GM18519 (cell line): ENCODE data around the gene TEKT5.

Experiments
- ATAC-seq: cut with Tn5 transposase; IDR thresholded peaks from one replicate; pipeline ENCODE4 v1.9.1; 2021; ENCODE audit warnings: mild to moderate bottlenecking, moderate library complexity; ENCODE audit not compliant: unreplicated experiment, low FRiP score

TEKT5 gene

DNA sequence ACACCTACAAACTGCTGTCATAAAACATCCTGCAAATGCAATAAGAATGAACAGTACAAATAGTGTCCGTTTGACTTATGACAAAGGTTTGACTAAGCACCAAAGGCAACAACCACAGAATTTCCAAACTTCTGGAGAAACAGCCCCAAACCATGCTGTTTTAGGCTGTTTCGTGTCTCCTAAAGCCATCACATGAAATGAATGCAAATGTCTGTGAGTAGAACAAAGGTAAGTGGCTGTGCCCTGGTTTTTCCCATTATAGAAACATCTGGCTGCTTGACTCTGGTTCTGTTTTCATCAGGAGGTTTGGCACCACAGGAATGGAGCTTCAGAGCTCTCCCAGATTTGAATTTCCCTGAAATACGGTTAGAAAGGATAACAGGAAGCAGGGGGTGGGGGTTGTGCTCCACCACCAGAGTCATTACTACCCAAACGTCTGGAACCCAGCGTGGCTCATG lies 109.7 kb downstream of the TEKT5 start:
- no peak for ATAC-seq

DNA sequence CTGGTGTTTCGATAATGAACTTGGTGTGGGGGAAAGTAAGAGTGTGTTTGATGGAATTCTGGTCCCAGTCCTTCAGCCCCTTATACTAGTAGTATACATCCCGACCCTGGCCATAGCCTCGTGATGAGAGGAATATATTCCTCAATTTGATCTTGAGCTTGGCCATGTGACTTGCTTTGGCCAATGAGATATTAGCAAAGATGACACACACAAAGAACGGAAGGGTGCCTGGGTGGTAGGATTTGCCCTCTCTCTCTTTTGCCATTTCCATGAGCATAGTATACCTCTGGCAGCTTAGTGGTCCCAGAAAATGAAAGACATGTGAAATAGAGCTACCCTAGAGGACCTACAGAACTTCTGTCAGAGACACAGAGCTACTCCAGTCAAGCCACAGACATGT lies 111.5 kb downstream of the TEKT5 start:
- no peak for ATAC-seq

DNA sequence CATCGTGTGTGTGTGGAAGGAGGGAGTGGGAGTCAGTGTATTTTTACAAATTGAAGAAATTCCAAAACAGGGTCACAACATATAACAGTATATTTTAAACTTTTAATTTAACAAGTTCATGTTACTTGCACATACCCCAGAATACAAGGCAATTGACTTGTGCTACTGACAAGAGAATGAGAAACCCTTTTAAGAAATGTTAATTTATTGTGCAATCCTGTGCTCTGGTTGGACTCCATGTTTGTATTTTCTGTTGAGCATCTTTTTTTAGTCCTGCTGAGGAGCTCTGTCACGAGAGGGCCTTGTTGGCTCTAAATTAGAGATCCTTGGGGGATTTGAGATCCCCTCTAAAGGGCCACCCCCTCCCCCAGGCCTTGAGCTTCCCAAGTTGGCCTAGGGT lies 113.2 kb downstream of the TEKT5 start:
- ATAC-seq: no peak

DNA sequence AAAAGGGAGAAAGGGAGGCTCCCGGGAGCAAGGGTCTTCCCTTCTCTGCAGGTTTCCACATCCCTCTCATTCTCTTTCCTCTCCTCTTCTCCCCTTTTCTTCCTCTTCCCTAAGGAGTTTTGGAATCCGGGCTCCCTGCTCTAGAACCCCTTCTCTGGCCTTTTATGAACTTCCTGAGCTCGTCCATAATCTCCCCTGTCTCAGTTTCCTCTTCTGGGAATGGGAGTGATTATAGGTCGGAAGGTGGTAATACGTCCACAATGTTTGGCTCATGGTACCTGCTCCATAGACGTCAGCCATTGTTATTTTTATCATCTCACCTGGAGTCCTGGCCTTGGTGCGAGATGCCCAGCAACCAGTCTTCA lies 113.9 kb downstream of the TEKT5 start:
- no peak for ATAC-seq

DNA sequence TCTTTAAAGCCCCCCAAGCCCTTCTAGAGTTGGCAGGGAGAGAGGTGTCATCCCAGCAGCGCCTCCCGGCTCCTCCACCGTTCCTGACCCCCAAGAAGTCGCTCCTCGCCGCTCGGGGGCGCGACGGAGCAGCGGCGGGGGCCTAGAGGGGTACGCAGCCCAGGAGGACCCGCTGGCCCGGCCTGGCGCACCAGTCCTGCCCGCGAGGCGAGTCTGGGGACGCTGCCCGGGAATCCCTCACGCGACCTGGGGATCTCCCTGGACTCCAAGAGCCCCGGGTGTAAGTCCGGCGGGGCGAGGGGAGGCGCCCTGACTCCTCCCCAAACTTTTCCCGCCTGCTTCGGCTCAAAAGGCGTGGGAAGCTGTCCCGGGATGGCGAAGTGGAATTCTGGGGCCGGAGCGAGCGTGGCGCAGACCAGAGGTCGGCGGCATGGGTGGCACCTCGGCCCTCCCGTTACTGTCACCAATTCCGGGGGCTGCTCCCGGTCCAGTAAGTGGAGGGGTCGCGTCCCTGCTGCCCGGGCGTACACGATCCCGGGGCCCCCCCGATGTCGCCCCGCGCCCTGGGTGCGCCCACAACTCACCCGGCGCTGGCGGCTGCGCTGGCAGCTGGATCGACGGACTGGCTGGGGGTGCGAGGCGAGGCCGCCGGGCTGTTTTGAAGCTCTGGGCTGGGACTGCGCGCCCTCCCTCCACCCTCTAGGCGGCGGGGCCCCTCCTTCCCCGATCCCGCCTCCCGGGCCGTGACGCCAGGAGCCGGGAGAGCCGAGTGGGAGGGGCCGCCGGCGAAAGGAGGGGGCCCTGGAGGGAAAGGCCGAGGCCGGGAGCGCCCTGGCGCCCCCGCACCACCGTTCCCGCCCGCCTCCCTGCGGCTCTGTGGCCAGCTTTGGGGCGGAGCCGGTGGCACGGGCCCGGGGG lies 114.5 kb downstream of the TEKT5 start, which contains the start of gene EMP2:
TSS of gene EMP2 (minus strand) at position 634 of the 918 bp plus-strand sequence. CDS start 32,981 bp downstream, outside the sequence.
- no peak for ATAC-seq

DNA sequence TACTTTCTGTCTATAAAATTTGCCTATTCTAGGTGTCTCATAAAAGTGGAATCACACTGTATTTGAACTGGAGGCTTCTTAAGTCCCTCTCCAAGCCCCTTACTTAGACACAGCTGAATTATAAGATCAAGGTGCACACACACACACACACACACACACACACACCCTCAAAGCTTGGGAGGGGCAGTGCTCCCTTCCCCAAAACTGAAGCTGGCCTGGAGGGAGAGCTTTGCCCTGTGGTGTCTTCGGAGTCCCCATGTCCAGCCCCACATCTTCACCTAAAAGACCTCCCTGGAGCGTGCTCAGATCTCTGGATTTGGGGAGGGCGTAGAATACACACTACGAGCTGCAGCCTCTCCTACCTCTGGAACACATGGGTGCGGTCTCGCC lies 115.2 kb downstream of the TEKT5 start:
- no peak for ATAC-seq

DNA sequence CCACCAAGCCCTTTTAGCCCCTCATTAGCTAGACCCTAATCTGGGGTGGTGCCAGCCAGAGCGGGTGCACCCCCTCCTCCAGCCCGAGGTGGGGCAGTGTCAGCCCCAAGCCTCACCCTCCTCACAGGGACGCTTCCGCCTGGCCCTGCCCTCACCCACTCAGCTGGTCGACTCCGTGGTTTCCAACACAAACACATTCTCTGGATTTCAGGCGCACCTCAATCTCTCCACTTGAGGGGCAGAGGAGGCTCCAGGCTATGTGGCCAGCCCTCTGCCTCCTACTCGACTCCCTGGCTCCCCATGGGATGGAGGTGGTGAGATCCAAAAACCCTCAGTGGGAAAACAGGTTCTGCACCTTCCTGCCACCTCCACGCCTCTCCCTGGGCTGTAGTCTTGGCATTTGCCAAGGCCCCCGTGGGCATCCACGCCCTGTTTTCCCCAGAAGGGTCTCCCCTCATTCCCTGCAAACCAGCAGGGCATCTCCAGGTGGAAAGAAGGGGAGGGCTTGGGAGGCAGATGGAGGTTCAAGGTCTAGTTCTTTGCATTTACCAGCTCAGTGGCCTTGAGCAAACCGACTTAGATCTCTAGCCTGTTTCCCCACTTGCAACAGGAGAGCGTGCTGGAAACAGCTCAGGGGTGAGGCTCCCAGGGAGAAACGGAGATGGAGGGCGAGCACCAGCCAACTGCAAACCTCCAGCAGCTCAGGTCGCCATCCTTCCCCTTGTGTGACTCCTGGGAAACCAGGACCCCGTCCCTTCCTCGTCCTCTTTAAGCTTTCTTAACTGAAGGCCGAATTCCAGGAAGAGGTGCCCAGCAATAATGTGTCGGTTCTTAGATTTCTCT lies 116.0 kb downstream of the TEKT5 start:
- no peak for ATAC-seq
